Psoas muscle (tissue), 8 donors: ENCODE data around the gene DCT. TPM values are rescaled to one million over a fixed set of nuclear protein-coding genes. Genes with fewer than 3 reads are reported as not detected.

Experiments used
- ATAC-seq, 4 donors: fragments of 200-7000 bp; cut with Tn5 transposase; one replicate each; pipeline ENCODE4 v1.9.1; 2020; ENCODE audit warnings: moderate library complexity in 3 of 4, mild to moderate bottlenecking in 2 of 4
- DNase-seq, 2 donors: peaks; one replicate each; pipeline ENCODE4 v3.0.0-alpha.2; 2020
- H3K27ac ChIP-seq: fragments of 200-600 bp; one replicate; pipeline ENCODE4 v1.8.0; 2022
- H3K27me3 ChIP-seq, 3 donors: fragments of 200-600 bp in 1 of 3; one replicate each; pipeline versions ENCODE4 v1.6.1 to v1.8.0; 2013 to 2022; ENCODE audit warnings: low read length in 2 of 3, mild to moderate bottlenecking in 2 of 3, moderate library complexity in 1 of 3; ENCODE audit not compliant: insufficient read depth in 3 of 3
- H3K36me3 ChIP-seq, 2 donors: fragments of 200-600 bp in 1 of 2; one replicate each; pipeline versions ENCODE4 v1.6.1 to v1.8.0; 2013 to 2022; ENCODE audit warnings: low read depth in 1 of 2, mild to moderate bottlenecking in 1 of 2, moderate library complexity in 1 of 2; ENCODE audit not compliant: insufficient read depth in 1 of 2
- H3K4me1 ChIP-seq: fragments of 200-600 bp; one replicate; pipeline ENCODE4 v1.8.0; 2022
- H3K4me3 ChIP-seq: fragments of 200-600 bp; one replicate; pipeline ENCODE4 v1.8.0; 2022; ENCODE audit warnings: mild to moderate bottlenecking
- H3K9me3 ChIP-seq: fragments of 200-600 bp; one replicate; pipeline ENCODE4 v1.8.0; 2022
- WGBS, 3 donors: extraction: QIAGEN DNeasy Blood & Tissue Kit; methylation state at CpG; one replicate each; pipeline versions ENCODE4 v1.1.6 to v1.1.7; 2013; 5-methylcytosine and 5-hydroxymethylcytosine counted together
- intact Hi-C, 2 donors: fragments of 100-400 bp; cut with DNase I; formaldehyde crosslinking; loops; one replicate each; pipeline versions ENCODE4 v1.11.0 to v1.14.2; 2022
- polyA plus RNA-seq, 3 donors: library from polyadenylated mRNA; stranded (reverse); fragments of 200-250 nt; gene quantifications; one replicate each; pipeline ENCODE4 v1.2.3, GENCODE V29; 2013
- total RNA-seq, 4 donors: library from RNA; stranded (reverse); fragmentation: NEBNext Ultra II Directional in 2 of 4; extraction: Animal tissue kit (Norgen Biotek cat#: 25700) in 2 of 4; gene quantifications; one replicate each; pipeline versions ENCODE4 v1.2.1 to v1.2.4, GENCODE V29; 2021 to 2023
- TF ChIP-seq, protein P1 (sequence below): fragments of 200-600 bp; IDR thresholded peaks from one replicate; pipeline ENCODE4 v1.8.0; 2022; ENCODE audit warnings: antibody characterized with exemption
- donor health status: healthy with polysubstance abuse.
- donor health status: DM: no; HTN: no; CAD: no; lungs with moderate emphysema.
- donor health status: Bipolar disorder and iron deficiency.
- donor health status: healthy.
- donor health status: DM: yes; HTN: yes; CAD: no.
- donor health status: DM: no; HTN: no; CAD: no.
- donor health status: DM: no; HTN: no; CAD: no.
- donor health status: DM: yes; HTN: yes; CAD: no.

Gene DCT
- total and polyA plus RNA-seq, 7 donors = 0.04 to 0.64 (median 0.22) TPM

DNA sequence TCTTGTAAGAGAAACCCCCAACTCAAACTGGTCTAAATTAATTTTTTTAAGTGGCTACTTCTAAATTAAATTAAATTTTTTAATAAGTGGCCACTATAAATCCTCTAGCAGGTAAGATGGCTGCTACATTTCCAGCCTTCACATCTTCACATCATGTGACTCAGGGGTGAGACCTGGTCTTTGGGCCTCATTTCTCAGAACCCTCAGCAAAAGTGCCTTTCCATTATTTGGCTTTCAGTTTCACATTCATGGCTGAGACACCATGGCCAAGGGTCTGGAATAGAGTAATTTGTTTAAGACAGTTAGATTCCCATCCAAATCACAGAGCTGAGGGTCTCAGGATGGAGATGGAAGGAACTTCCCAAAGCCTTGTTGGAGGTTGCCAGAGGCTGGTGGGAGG, 47.5 kb downstream of the DCT start:
- Histone ChIP-seq H3K36me3 (no peaks in the 10 kb centered on the region), H3K27ac (no peak overlapping the region), H3K4me3 (no peak overlapping the region), H3K4me1 (no peaks in the 10 kb centered on the region), H3K27me3 (no peaks in the 10 kb centered on the region), H3K9me3 (no peaks in the 10 kb centered on the region)
- intact Hi-C loops = loop anchor here in 1 of 2 donors (5.0 kb wide), 1 partner anchor 185 kb away; no protein-coding TSS in a partner anchor
- TF ChIP-seq, protein P1, sequence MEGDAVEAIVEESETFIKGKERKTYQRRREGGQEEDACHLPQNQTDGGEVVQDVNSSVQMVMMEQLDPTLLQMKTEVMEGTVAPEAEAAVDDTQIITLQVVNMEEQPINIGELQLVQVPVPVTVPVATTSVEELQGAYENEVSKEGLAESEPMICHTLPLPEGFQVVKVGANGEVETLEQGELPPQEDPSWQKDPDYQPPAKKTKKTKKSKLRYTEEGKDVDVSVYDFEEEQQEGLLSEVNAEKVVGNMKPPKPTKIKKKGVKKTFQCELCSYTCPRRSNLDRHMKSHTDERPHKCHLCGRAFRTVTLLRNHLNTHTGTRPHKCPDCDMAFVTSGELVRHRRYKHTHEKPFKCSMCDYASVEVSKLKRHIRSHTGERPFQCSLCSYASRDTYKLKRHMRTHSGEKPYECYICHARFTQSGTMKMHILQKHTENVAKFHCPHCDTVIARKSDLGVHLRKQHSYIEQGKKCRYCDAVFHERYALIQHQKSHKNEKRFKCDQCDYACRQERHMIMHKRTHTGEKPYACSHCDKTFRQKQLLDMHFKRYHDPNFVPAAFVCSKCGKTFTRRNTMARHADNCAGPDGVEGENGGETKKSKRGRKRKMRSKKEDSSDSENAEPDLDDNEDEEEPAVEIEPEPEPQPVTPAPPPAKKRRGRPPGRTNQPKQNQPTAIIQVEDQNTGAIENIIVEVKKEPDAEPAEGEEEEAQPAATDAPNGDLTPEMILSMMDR = no peak
- ATAC-seq = no peak
- DNase-seq = no peak

DNA sequence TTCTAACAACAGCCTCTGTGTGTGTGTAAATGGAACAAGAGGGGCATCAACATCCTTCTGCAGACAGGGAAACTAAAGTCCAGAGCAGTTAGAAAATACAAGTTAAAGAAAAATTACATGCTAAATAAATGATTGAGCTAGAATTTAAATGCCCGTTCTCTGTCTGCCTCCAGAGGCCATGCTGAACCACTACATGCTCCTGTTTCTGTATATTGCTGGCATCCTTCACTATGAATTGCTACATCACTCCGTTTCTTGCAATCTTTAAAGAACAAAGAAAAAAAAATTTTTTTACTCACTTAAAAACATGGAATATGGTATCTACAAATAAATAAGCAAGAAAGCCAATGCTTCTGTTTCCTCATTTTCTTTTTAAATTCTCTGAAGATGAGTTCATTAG, 47.9 kb downstream of the DCT start:
- no peak for ATAC-seq
- 71 to 83% (median 79%) methylated on average over 2 of the region's 2 CpGs for WGBS, 3 donors
- no peaks in the 10 kb centered on the region for H3K27me3 ChIP-seq
- TF ChIP-seq, protein P1 = no peak
- intact Hi-C loops = loop anchor here in 1 of 2 donors (5.0 kb wide), 1 partner anchor 186 kb away; no protein-coding TSS in a partner anchor
- H3K27ac ChIP-seq = no peak overlapping the region
- no peaks in the 10 kb centered on the region for H3K9me3 ChIP-seq
- no peaks in the 10 kb centered on the region for H3K4me1 ChIP-seq
- no peaks in the 10 kb centered on the region for H3K36me3 ChIP-seq
- DNase-seq = no peak
- H3K4me3 ChIP-seq = no peak overlapping the region

DNA sequence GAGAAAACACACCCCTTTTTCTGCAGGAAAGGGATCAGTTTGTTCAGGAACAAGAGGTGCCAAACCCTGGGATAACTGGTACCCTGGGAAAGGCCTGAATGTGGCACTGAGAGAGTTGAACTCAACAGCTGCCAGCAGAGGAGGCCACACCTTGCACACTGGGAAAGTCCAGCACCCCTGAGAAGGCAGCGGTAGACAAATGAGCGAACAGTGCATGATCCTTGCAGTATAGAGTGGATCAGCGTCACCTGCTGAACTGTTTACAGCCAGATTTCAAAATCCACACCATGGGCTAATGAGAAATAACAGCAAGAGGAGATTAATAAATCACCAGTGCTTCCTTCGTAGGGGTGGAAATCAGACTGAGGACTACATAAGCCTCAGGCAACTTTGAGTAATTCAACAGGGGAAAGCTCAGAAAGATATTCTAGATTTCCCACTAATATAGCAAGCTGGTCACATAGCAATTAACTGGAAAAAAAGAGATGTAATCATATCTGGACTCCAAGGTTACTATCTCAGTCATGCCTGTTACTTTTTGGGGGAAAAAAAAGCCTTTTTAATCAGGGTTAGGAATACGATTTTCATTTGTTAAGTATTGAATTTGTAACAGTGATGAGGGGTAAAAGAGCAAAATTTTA, 52.0 kb downstream of the DCT start:
- TF ChIP-seq, protein P1 = no peak
- no peak for DNase-seq
- no peak for ATAC-seq
- Histone ChIP-seq H3K9me3 (no peaks in the 10 kb centered on the region), H3K4me1 (no peaks in the 10 kb centered on the region), H3K27ac (no peak overlapping the region), H3K27me3 (no peaks in the 10 kb centered on the region), H3K4me3 (no peak overlapping the region), H3K36me3 (no peaks in the 10 kb centered on the region)
- intact Hi-C loops = no loop called here
- WGBS, 3 donors = 62 to 76% (median 64%) methylated on average over 5 of the region's 5 CpGs

DNA sequence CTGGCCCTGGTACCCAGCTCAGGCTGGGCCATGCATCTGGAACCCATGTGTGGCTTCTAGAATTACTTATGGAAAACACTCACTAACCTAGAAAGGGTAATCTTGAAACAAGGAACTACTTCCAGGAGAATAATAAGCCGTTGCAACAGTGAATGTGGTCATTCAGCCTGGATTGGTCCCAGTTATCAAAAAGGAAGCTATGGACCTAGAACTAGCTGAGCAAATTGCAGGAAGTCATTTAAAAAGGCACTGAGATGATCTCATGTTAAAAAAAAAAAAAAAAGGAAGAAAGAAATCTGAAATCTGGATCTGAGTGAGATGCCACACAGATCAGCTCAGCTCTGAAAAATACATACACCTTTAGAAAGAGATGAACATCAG, 59.6 kb downstream of the DCT start:
- no peak for DNase-seq
- no peak overlapping the region for H3K4me3 ChIP-seq
- intact Hi-C loops = no loop called here
- H3K36me3 ChIP-seq = no peaks in the 10 kb centered on the region
- ATAC-seq = no peak
- TF ChIP-seq, protein P1 = no peak
- no peak overlapping the region for H3K27ac ChIP-seq
- no peaks in the 10 kb centered on the region for H3K4me1 ChIP-seq
- peaks cover 2 to 5% (median 2%) of the 10 kb centered on the region in 3 donors for H3K27me3 ChIP-seq
- H3K9me3 ChIP-seq = peaks cover 2% of the 10 kb centered on the region
- WGBS, 3 donors = 0 to 70% (median 38%) methylated on average over 1 of the region's 1 CpG
